ENCODE measurements around the gene DCHS1.

DNA sequence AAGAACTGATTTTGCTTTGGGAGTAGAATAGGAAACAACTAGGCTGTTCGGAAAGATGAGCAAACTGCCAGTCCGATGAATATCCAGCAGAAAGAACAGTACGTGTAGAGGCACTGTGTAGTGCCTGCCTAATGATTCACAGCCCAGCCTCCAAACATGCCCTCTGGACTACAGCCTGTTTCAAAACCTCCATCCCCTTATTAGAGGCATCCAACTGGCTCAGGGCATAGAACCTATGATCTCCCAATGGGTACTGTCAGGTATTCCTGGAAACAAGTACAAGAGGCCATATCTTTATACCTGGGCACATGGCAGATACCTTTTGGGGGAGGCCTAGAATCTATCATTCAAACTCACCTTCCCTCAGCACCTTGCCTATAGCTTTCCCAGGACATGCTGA lies 57.1 kb downstream of the DCHS1 start:
- TF ChIP-seq POLR2A (conservative IDR thresholded peaks at IDR 0.05): no peak
- no peak for TF ChIP-seq ETV6 (IDR thresholded peaks at IDR 0.05; ENCODE audit: borderline replicate concordance in 1 of 2, low read depth in 2 of 2, low read length in 1 of 2)
- TF ChIP-seq ETV6 (CRISPR knock-in tag; IDR thresholded peaks at IDR 0.05; ENCODE audit: borderline replicate concordance): no peak
- no peak for TF ChIP-seq TGIF2 (CRISPR knock-in tag; IDR thresholded peaks at IDR 0.05)
- no peak for TF ChIP-seq SP1 (CRISPR knock-in tag; IDR thresholded peaks at IDR 0.05)
- TF ChIP-seq, protein P1, sequence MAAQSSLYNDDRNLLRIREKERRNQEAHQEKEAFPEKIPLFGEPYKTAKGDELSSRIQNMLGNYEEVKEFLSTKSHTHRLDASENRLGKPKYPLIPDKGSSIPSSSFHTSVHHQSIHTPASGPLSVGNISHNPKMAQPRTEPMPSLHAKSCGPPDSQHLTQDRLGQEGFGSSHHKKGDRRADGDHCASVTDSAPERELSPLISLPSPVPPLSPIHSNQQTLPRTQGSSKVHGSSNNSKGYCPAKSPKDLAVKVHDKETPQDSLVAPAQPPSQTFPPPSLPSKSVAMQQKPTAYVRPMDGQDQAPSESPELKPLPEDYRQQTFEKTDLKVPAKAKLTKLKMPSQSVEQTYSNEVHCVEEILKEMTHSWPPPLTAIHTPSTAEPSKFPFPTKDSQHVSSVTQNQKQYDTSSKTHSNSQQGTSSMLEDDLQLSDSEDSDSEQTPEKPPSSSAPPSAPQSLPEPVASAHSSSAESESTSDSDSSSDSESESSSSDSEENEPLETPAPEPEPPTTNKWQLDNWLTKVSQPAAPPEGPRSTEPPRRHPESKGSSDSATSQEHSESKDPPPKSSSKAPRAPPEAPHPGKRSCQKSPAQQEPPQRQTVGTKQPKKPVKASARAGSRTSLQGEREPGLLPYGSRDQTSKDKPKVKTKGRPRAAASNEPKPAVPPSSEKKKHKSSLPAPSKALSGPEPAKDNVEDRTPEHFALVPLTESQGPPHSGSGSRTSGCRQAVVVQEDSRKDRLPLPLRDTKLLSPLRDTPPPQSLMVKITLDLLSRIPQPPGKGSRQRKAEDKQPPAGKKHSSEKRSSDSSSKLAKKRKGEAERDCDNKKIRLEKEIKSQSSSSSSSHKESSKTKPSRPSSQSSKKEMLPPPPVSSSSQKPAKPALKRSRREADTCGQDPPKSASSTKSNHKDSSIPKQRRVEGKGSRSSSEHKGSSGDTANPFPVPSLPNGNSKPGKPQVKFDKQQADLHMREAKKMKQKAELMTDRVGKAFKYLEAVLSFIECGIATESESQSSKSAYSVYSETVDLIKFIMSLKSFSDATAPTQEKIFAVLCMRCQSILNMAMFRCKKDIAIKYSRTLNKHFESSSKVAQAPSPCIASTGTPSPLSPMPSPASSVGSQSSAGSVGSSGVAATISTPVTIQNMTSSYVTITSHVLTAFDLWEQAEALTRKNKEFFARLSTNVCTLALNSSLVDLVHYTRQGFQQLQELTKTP (IDR thresholded peaks at IDR 0.05; ENCODE audit: low read depth in 1 of 2, partially characterized antibody in 2 of 2): no peak
- TF ChIP-seq TEAD1 (CRISPR knock-in tag; IDR thresholded peaks at IDR 0.05): no peak
- TF ChIP-seq RAD51 (IDR thresholded peaks at IDR 0.05; ENCODE audit: borderline replicate concordance, low read depth): no peak
- TF ChIP-seq PML (IDR thresholded peaks at IDR 0.05; ENCODE audit: low read length): no peak
- no peak for TF ChIP-seq POLR2AphosphoS5 (IDR thresholded peaks at IDR 0.05; ENCODE audit: control insufficient read depth, insufficient read depth, low read depth, low read length)
- TF ChIP-seq CBX1 (IDR thresholded peaks at IDR 0.05; ENCODE audit: low read depth): no peak
- TF ChIP-seq ARNT (IDR thresholded peaks at IDR 0.05): no peak
- no peak for TF ChIP-seq ZNF717 (CRISPR knock-in tag; IDR thresholded peaks at IDR 0.05)
- no peak for TF ChIP-seq CHD2 (IDR thresholded peaks at IDR 0.05; ENCODE audit: low read depth, low read length)

Measured in K562 (cell line).